Heart left ventricle (tissue), 16 donors: ENCODE data around the gene IL17D. TPM values are rescaled to one million over a fixed set of nuclear protein-coding genes. Genes with fewer than 3 reads are reported as not detected.

ENCODE experiments used
- ATAC-seq, 4 donors: fragments of 200-7000 bp; cut with Tn5 transposase; one replicate each; pipeline ENCODE4 v1.9.1; 2020 to 2022; ENCODE audit warnings: moderate library complexity in 4 of 4, mild to moderate bottlenecking in 3 of 4, moderate number of reproducible peaks in 1 of 4
- DNase-seq, 5 donors: peaks; one replicate each; pipeline ENCODE4 v3.0.0-alpha.2; 2020
- H3K27ac ChIP-seq, 12 donors: fragments of 200-600 bp; sonication (generic) in 4 of 12; one replicate each; pipeline versions ENCODE4 v1.5.0 to v1.8.0; 2016 to 2022; ENCODE audit warnings: mild to moderate bottlenecking in 2 of 12
- H3K27me3 ChIP-seq, 9 donors: fragments of 200-600 bp; sonication (generic) in 2 of 9; one replicate each; pipeline versions ENCODE4 v1.5.1 to v1.8.0; 2016 to 2022; ENCODE audit warnings: mild to moderate bottlenecking in 3 of 9
- H3K36me3 ChIP-seq, 9 donors: fragments of 200-600 bp; sonication (generic) in 2 of 9; one replicate each; pipeline versions ENCODE4 v1.5.0 to v1.8.0; 2018 to 2022; ENCODE audit warnings: mild to moderate bottlenecking in 2 of 9
- H3K4me1 ChIP-seq, 12 donors: fragments of 200-600 bp; sonication (generic) in 4 of 12; one replicate each; pipeline versions ENCODE4 v1.5.0 to v1.8.0; 2016 to 2022; ENCODE audit warnings: mild to moderate bottlenecking in 3 of 12
- H3K4me3 ChIP-seq, 12 donors: fragments of 200-600 bp; sonication (generic) in 4 of 12; one replicate each; pipeline versions ENCODE4 v1.5.0 to v1.8.0; 2017 to 2022; ENCODE audit warnings: mild to moderate bottlenecking in 9 of 12, moderate library complexity in 4 of 12
- H3K9me3 ChIP-seq, 12 donors: fragments of 200-600 bp; sonication (generic) in 4 of 12; one replicate each; pipeline versions ENCODE4 v1.5.0 to v1.8.0; 2016 to 2022; ENCODE audit warnings: mild to moderate bottlenecking in 1 of 12
- POLR2A ChIP-seq, 2 donors: fragments of 450-650 bp; IDR thresholded peaks; one replicate each; pipeline ENCODE4 v1.6.1; 2017; ENCODE audit warnings: antibody characterized with exemption in 2 of 2, mild to moderate bottlenecking in 2 of 2, moderate library complexity in 2 of 2
- WGBS, 4 donors: extraction: QIAGEN DNeasy Blood & Tissue Kit in 2 of 4; methylation state at CpG; one replicate each; pipeline versions ENCODE4 v1.1.5 to v1.1.7; 2013 to 2018; 5-methylcytosine and 5-hydroxymethylcytosine counted together
- intact Hi-C, 10 donors: fragments of 100-400 bp; cut with DNase I; formaldehyde crosslinking; loops; one replicate each; pipeline versions ENCODE4 v1.11.1 to v1.14.2; 2022
- polyA plus RNA-seq, 2 donors: library from polyadenylated mRNA; stranded (reverse); fragments of 200-250 nt; gene quantifications; one replicate each; pipeline ENCODE4 v1.2.3, GENCODE V29; 2013
- total RNA-seq, 9 donors: library from RNA; depleted of rRNA in 2 of 9; stranded (reverse); fragments of >200 nt in 2 of 9; fragmentation: NEBNext Ultra II Directional in 3 of 9; extraction: Animal tissue kit (Norgen Biotek cat#: 25700) in 3 of 9; gene quantifications; one replicate each; pipeline versions ENCODE4 v1.1.0 to v1.2.4, GENCODE V29; 2016 to 2023
- TF ChIP-seq, protein P1 (sequence below), 12 donors: fragments of 200-600 bp; sonication (generic) in 4 of 12; IDR thresholded peaks; one replicate each; pipeline versions ENCODE4 v1.5.0 to v1.8.0; 2018 to 2022; ENCODE audit warnings: antibody characterized with exemption in 12 of 12, mild to moderate bottlenecking in 5 of 12
- donor health status: ischemic (EF 13 %, LVEDD 7.1; RV severe dilation, severe dysfunction).
- donor health status: healthy with polysubstance abuse.
- donor health status: DM: no; HTN: yes; CAD: no.
- donor health status: DM: no; HTN: no; CAD: no.
- donor health status: ischemic (EF 25% LVEDD 6.9; RV normal size, moderate dysfunction).
- donor health status: ischemic (EF 25% LVEDD 5.7; RV mildly dilated, moderate dysfunction).
- donor health status: healthy.
- donor health status: DM: yes; HTN: yes; CAD: no.
- donor health status: ischemic (EF 35%, LVEDD 5.7; RV mildly dilated, moderate dysfunction).
- donor health status: nonischemic (EF 11% LVEDD 7.7; RV severe dilation, severe dysfunction).
- donor health status: DM: yes; HTN: yes; CAD: no.
- donor health status: PGD.
- donor health status: ischemic (EF 29% LVEDD 5.4; RV normal size, mild dysfunction).
- donor health status: nonischemic (EF 23%, LVEDD 6.1; RV moderate dilation, normal function).

Gene IL17D
- total and polyA plus RNA-seq, 11 donors: 0.30 to 1.6 (median 0.76) TPM

DNA sequence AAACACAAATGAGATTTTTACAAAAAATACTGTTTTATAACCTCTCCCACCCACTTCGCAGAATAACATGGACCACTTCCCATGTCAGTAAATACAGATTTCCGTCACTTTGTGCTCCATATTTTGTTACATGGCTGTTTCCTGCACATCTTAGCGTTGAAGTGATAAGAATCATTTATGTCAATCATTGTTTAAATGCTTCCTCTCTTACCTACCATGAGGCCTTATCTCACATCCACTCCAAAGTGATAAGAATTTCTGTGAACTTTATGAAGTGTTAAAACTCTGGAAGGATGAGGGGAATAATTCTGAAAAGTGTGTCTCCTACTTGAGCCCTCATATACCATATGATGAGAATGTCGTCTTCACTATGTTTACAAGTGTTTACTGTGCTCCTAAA, 36.6 kb upstream of the IL17D start:
- DNase-seq (no peak), ATAC-seq (no peak)
- no peak overlapping the region for H3K27ac ChIP-seq
- H3K36me3 ChIP-seq: peaks cover 0 to 35% (median 8%) of the 10 kb centered on the region in 9 donors
- no peak for TF ChIP-seq POLR2A (IDR thresholded peaks at IDR 0.05)
- TF ChIP-seq, protein P1, sequence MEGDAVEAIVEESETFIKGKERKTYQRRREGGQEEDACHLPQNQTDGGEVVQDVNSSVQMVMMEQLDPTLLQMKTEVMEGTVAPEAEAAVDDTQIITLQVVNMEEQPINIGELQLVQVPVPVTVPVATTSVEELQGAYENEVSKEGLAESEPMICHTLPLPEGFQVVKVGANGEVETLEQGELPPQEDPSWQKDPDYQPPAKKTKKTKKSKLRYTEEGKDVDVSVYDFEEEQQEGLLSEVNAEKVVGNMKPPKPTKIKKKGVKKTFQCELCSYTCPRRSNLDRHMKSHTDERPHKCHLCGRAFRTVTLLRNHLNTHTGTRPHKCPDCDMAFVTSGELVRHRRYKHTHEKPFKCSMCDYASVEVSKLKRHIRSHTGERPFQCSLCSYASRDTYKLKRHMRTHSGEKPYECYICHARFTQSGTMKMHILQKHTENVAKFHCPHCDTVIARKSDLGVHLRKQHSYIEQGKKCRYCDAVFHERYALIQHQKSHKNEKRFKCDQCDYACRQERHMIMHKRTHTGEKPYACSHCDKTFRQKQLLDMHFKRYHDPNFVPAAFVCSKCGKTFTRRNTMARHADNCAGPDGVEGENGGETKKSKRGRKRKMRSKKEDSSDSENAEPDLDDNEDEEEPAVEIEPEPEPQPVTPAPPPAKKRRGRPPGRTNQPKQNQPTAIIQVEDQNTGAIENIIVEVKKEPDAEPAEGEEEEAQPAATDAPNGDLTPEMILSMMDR (IDR thresholded peaks at IDR 0.05): no peak
- H3K4me1 ChIP-seq: no peaks in the 10 kb centered on the region
- intact Hi-C loops: no loop called here
- no peak overlapping the region for H3K4me3 ChIP-seq
- no peaks in the 10 kb centered on the region for H3K9me3 ChIP-seq
- H3K27me3 ChIP-seq: no peaks in the 10 kb centered on the region
- WGBS, 4 donors: 85 to 95% (median 91%) methylated on average over 4 of the region's 4 CpGs

DNA sequence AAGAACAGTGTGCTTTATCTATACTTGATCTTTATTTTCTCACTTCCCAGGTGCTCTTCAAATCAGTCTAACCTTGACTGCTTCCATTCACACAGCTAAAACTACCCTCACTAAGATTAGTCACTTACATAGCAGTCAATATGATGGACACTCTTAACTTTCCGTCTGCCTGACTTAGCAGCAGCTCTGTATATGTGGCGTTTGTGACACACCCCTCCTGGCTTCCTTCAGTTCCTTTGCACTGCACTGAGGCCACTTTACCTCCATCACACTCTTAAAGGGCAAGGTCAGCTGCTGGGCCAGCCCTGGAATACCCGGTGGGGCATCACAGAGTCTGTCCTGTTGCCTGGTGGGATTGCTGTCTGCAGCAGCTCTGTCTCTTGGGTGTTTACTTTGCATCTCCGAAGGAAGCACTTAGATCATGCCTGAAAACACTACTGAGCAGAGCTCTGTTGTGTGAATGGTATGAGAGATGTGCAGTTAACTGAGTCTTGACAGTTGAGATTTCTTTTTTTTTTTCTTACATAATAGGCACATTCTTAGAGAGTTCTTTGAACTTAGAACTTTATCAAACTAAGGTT, 35.6 kb upstream of the IL17D start:
- Histone ChIP-seq H3K9me3 (no peaks in the 10 kb centered on the region), H3K36me3 (peaks cover 0 to 33% (median 8%) of the 10 kb centered on the region in 9 donors), H3K4me3 (no peak overlapping the region), H3K27ac (no peak overlapping the region), H3K27me3 (no peaks in the 10 kb centered on the region), H3K4me1 (no peaks in the 10 kb centered on the region)
- DNase-seq (no peak), ATAC-seq (no peak)
- intact Hi-C loops: no loop called here
- TF ChIP-seq POLR2A (IDR thresholded peaks at IDR 0.05): no peak
- TF ChIP-seq, protein P1 (IDR thresholded peaks at IDR 0.05): no peak
- 53 to 66% (median 60%) methylated on average over 4 of the region's 4 CpGs for WGBS, 4 donors

DNA sequence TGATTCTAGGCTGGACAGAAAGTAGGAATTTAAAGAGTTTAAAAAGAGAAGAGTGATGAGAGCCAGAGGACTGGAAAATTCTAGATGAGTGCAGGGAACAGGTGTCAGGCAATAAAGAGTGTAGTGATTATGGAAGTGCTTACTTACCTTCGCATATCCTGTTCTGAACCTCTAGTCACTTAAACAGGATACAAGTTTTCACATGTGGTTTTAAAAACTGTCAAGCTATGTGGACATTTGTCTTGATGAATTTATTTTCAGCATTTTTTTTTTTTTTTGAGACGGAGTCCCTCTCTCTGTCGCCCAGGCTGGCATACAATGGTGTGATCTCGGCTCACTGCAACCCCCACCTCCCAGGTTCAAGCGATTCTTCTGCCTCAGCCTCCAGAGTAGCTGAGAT, 34.3 kb upstream of the IL17D start:
- Histone ChIP-seq H3K4me1 (peaks cover 0 to 4% (median 0%) of the 10 kb centered on the region in 12 donors), H3K27ac (no peak overlapping the region), H3K4me3 (no peak overlapping the region), H3K36me3 (peaks cover 0 to 21% (median under 1%) of the 10 kb centered on the region in 9 donors), H3K27me3 (no peaks in the 10 kb centered on the region), H3K9me3 (no peaks in the 10 kb centered on the region)
- TF ChIP-seq, protein P1 (IDR thresholded peaks at IDR 0.05): no peak
- no peak for TF ChIP-seq POLR2A (IDR thresholded peaks at IDR 0.05)
- intact Hi-C loops: no loop called here
- WGBS, 4 donors: 85 to 97% (median 93%) methylated on average over 5 of the region's 5 CpGs
- DNase-seq: no peak
- ATAC-seq: no peak

DNA sequence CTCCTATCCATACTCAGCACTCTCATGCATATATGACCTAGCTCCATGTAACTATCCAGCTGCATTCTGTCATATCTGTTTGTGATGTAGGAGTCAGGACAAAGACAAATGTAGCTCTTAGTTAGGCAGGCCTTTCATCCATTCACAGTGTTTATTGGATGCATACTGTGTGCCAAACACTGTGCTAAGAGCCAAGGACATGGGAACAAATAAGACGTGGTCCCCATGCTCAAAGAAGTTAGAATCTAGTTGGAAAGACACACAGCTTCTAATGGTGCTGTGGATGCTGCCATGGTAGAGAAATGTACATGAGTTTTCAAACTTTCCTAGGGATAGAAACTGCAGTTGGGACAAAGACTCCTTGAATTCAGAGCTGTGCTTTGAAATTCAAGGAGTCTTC, 31.7 kb upstream of the IL17D start:
- WGBS, 4 donors: 89 to 96% (median 93%) methylated on average over 1 of the region's 1 CpG
- no peak overlapping the region for H3K27ac ChIP-seq
- no peak for ATAC-seq
- H3K36me3 ChIP-seq: peaks cover 0 to 23% (median 0%) of the 10 kb centered on the region in 9 donors
- peaks cover 0 to 7% (median 0%) of the 10 kb centered on the region in 12 donors for H3K4me1 ChIP-seq
- H3K27me3 ChIP-seq: no peaks in the 10 kb centered on the region
- DNase-seq: no peak
- H3K9me3 ChIP-seq: no peaks in the 10 kb centered on the region
- no peak overlapping the region for H3K4me3 ChIP-seq
- TF ChIP-seq POLR2A (IDR thresholded peaks at IDR 0.05): no peak
- TF ChIP-seq, protein P1 (IDR thresholded peaks at IDR 0.05): no peak
- intact Hi-C loops: no loop called here
